GM18507 (cell line): Measurements from ENCODE around the gene SLX4IP.

Experiments
- DNase-seq: peaks from one replicate; pipeline ENCODE4 v3.0.0; 2011; ENCODE audit warnings: low read depth; ENCODE audit not compliant: insufficient read length; ENCODE audit errors: extremely low spot score
- FAIRE-seq: peaks from 2 replicates; lab custom pipeline; 2011; peaks lifted over from hg19 to GRCh38; lab: Jason Lieb, UNC

Gene SLX4IP

DNA sequence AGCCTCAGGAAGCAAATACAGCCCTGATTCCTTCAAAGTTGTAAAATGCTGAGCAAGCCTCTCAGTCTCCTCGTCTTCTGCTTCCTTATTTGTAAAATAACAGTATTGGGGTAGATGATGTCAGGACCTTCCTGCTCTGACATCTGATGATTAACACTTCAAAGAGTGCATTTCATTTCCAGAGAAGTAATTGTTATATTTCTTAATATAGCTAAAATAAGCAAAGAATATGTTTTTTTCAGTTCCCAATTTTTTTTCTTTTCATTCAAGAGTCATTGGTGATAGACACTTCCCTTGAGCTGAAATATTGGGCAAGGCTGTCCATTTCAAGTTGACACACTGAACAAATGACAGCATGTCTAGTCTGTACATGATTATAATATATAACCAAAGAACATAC, 53.4 kb downstream of the SLX4IP start:
- FAIRE-seq (no peak), DNase-seq (no peak)

GRCh38 chr20:10489853-10490252, 54.7 kb downstream of the SLX4IP start:
- FAIRE-seq (no peak), DNase-seq (no peak)

GRCh38 chr20:10490257-10490656, 55.2 kb downstream of the SLX4IP start:
- no peak for FAIRE-seq

DNA sequence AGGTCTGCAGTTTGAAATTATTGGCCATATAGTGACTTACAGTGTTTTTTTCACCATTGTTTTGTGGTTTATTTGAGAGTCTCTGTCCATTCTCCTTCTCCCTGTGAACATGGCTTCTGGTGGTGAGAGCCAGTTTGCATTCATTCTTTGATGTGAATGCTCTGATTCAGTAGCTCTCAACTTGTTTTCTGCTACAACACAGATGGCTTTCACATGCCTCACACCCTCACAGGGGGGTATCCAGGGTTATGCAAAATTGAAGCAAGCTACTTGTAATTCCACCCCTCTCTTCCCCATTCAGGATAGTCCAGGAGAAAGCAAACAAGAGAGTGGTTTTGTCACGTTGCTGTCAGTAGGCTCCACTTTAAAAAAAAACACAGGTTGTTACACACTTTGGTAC, 55.6 kb downstream of the SLX4IP start:
- FAIRE-seq (peak; percentile 33), DNase-seq (no peak)

More at GRCh38 chr20:10490257-10490656, 55.2 kb downstream of the SLX4IP start:
- no peak for DNase-seq

DNA sequence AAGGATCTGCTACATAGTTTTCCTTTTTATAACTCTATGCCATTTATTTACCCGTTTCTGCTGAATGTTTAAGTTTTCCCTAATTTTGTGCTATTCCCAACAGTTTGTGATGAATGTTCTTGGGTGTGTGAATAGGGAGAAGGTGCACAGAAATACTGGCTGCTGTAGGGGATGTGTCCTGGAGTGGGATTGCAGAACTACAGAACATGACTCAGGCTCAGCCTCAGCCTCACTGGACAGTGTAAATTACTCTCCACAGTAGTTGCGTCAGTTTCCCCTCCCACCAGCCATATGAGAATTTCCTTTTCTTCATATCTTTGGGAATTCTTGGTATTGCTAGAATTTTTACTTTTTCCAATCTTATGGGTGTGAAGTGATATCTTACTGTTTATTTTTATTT, 57.0 kb downstream of the SLX4IP start:
- FAIRE-seq (peak; percentile 15), DNase-seq (no peak)

DNA sequence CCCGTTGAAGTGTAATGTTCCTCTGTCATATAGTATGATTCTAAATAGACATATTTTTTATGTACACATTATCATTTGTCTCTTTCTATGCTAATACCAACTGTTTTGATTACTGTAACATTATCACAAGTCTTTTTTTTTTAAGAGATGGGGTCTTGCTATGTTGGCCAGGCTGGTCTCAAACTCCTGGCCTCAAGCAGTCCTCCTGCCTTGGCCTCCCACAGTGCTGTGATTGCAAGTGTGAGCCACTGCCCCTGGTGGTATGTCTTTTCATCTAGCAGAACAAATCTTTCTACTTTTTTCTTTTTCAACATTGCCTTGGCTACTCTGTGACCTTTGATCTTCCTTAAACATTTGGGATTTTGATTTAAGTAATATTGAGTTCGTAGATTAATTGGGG, 57.7 kb downstream of the SLX4IP start:
- FAIRE-seq (no peak), DNase-seq (no peak)

DNA sequence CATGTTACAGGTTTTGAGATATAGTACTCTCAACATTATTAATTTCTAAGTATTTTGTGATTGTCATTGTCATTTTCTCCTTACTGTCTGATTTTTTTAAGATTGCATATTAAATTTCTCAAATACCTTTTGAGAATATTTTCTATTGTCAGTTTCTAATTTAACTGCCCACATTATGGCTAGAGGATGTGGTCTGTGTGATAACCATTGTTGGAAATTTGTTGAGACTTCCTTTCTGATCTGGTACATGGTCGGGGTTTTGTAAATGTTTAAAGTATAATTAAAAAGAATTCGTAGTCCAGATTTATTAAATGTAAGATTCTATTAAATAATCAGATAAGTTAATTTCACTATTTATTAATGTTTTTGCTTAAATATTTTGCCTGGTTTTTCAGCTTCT, 60.1 kb downstream of the SLX4IP start:
- FAIRE-seq, result peak; percentile 26
- DNase-seq, result no peak

GRCh38 chr20:10496465-10496864, 61.4 kb downstream of the SLX4IP start:
- FAIRE-seq (no peak), DNase-seq (no peak)

- no peak for FAIRE-seq
Measured at GRCh38 chr20:10497283-10497682, 62.2 kb downstream of the SLX4IP start.

GRCh38 chr20:10497791-10498190, 62.7 kb downstream of the SLX4IP start:
- no peak for FAIRE-seq
- no peak for DNase-seq

More at GRCh38 chr20:10497283-10497682, 62.2 kb downstream of the SLX4IP start:
- DNase-seq, result no peak

- DNase-seq (no peak), FAIRE-seq (no peak)
Measured at GRCh38 chr20:10498200-10498599, 63.1 kb downstream of the SLX4IP start.

DNA sequence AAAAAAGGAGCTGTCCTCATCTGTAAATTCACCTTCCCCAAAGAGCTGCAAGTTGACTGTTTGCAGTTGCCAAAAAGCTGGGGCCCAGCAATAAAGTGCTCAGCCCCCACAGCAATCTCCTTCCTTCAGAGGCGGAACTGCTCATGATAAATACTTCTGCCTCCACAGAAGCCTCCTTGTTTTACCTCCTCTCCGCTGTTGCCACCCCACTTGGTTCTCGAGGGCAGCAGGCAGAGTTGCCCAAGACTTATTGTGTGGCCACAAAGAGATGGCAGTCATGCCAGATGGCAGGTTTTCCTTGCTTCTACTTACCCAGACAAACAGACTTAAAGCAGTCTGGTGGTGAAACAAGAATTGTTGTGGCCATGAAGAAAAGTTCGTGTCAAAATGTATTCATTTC, 66.3 kb downstream of the SLX4IP start:
- no peak for FAIRE-seq

GRCh38 chr20:10502098-10502526, 67.0 kb downstream of the SLX4IP start:
- no peak for FAIRE-seq
- no peak for DNase-seq

More for the DNA sequence above, 66.3 kb downstream of the SLX4IP start:
- DNase-seq, result no peak

- FAIRE-seq (no peak), DNase-seq (no peak)
Measured at GRCh38 chr20:10504608-10504993, 69.5 kb downstream of the SLX4IP start.

DNA sequence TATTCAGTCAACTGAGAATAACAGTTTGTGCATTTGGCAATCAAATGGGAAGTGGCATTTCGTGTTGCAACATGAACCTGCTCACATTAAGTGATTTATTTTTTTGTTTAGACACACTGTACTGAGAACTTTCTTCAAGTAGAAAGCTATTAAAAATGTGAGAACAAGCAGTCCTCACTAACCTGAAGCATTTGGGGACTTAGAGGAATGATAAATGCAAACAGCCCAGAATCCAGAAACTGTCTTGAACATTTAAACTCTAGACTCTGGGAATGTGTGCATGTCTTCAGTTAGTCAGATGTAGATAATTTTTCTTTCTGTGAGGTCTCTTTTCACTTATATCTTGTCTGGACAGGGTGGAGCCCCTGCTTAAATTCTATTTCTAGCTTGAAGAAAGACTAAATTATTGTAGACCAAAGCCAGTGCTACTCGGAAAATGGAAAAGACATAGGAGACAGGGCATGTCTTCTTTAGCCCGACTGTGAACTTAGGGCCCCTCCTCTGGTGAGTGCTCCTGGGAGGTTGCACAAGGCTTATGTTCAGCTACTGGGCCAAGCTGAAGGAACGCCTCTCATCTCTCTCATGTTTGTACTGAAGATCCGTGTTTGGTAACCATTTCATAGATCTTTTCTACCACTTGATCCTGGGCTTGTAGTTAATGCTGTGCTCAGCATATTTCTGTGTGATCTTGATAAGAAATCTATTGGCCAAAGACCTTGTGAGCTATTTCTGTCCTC, 70.1 kb downstream of the SLX4IP start:
- FAIRE-seq (no peak), DNase-seq (no peak)

DNA sequence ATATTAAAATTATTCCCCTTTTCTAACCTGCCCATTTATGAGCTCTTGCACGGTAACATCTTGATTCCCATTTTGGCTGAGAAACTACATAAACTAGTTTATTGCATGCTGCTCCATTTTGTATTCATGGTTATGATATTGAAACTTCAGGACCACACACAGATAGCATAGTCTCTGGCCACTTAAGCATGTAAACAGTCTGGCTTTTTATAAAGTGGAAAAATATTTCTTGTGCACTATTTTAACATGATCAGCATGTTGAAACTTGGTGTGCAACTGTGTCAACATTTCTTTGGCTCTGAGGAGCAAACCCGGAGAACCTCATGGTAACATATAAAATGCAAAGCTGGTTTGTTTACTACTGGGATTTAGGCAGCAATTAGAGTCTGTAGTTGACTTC, 70.7 kb downstream of the SLX4IP start:
- DNase-seq (no peak), FAIRE-seq (no peak)

DNA sequence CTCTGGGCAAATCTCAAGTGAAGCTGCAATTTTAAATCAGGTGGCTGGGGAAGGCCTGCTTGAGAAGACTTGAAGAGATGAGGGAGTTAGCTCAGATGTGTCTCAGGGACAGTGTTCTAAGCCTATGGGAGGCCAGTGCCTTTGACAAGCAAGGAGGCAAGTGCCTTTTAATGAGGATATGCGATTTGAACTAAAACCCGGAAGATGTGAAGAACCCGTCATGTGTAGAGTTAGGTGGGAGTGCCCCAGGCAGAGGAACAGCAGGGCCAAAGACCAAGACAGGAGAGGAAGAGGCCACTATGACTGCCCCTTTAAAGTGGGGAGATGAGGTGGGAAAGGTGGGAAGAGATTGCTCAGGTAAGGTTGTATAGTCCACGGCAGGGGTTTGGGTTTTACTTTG, 71.9 kb downstream of the SLX4IP start:
- DNase-seq, result no peak
- FAIRE-seq, result no peak

- DNase-seq (no peak), FAIRE-seq (no peak)
Measured at GRCh38 chr20:10508060-10508459, 73.0 kb downstream of the SLX4IP start.

DNA sequence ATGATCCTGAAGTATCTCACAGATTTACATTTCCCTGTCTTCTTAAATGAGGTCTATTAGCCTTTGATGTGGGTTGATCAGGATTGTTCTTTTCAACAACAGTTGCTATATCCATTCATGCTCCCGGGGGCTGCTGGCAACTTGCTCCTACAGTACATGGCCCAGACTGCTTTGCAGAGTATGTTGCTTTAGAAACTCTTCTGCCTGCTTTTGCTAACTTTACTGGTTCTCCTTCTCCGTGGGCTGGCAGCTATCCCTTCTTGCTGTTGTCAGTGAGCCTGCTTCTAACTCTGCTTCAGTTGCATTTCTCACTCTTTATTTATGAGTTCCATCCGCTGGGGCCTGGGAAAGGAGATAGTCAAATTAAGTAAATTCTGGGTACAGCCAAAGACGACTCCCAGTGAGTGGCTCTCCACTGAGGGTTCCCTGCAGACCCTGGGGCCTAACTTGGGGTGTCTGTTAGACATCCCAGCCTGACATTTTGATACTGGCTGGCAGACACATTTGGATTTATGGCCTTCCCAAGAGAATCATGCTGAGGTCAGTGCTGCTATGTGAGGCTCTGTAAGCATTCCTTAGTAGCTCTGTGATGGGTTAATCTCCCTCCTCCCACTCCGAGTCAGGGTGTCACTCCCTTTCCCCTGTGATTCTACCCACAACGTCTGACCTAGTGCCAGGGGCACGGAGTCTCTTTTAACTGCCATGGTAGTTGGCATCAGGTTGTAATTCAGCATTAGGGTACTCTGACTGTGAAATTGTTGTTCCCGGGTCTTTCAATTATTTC, 73.6 kb downstream of the SLX4IP start:
- no peak for DNase-seq
- no peak for FAIRE-seq

DNA sequence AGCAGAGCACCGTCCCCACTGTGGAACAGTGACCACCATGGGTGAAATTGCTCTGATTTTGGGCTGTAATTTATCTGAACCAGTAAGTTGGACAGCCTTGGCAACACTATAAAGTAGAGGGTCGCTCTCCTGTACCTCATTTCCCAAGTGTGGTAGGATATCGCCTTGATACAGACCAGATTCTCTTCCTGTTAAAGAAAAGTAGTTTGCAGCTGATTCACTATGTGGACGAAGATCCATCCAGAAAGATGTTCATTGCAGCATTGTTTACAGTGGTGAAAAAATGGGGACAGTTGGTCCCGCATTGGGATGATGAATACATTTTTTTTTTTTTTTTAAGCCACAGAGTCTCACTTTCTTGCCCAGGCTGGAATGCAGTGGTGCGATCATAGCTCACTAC, 74.3 kb downstream of the SLX4IP start:
- DNase-seq, result no peak
- FAIRE-seq, result no peak

- FAIRE-seq (no peak), DNase-seq (no peak)
Measured at GRCh38 chr20:10510216-10510615, 75.1 kb downstream of the SLX4IP start.
